Gastrocnemius medialis (tissue), 4 donors: ENCODE measurements around the gene ZC3HAV1L. TPM values are rescaled to one million over a fixed set of nuclear protein-coding genes. Genes with fewer than 3 reads are reported as not detected.

Experiments
- ATAC-seq, 2 donors: fragments of 150-250 bp; one replicate each; pipeline ENCODE4 v1.9.1; 2016
- DNase-seq, 2 donors: peaks; one replicate each; pipeline ENCODE4 v3.0.0-alpha.2; 2019
- H3K27ac ChIP-seq, 4 donors: fragments of 200-600 bp; sonication (generic); 1 replicate in 1 of 4; 2 replicates in 3 of 4; pipeline ENCODE4 v1.5.1; 2016 to 2018; ENCODE audit warnings: mild to moderate bottlenecking in 2 of 4, moderate library complexity in 1 of 4
- H3K27me3 ChIP-seq, 3 donors: fragments of 200-600 bp; sonication (generic) in 2 of 3; 1 replicate in 1 of 3; 2 replicates in 2 of 3; pipeline versions ENCODE4 v1.5.1 to v1.6.0; 2016 to 2019; ENCODE audit warnings: mild to moderate bottlenecking in 1 of 3, moderate library complexity in 1 of 3
- H3K36me3 ChIP-seq, 2 donors: fragments of 200-600 bp; sonication (generic) in 1 of 2; one replicate each; pipeline ENCODE4 v1.5.1; 2017 to 2018
- H3K4me1 ChIP-seq, 2 donors: fragments of 200-600 bp; sonication (generic) in 1 of 2; one replicate each; pipeline ENCODE4 v1.5.1; 2016 to 2017; ENCODE audit warnings: mild to moderate bottlenecking in 2 of 2
- H3K4me3 ChIP-seq, 4 donors: fragments of 200-600 bp; sonication (generic) in 3 of 4; 1 replicate in 1 of 4; 2 replicates in 3 of 4; pipeline ENCODE4 v1.5.1; 2016 to 2019; ENCODE audit warnings: mild to moderate bottlenecking in 2 of 4
- H3K9me3 ChIP-seq, 3 donors: fragments of 200-600 bp; sonication (generic) in 2 of 3; 1 replicate in 1 of 3; 2 replicates in 2 of 3; pipeline ENCODE4 v1.5.1; 2016 to 2019
- POLR2A ChIP-seq, 2 donors: fragments of 450-650 bp; IDR thresholded peaks; one replicate each; pipeline ENCODE4 v1.6.1; 2017; ENCODE audit warnings: antibody characterized with exemption in 2 of 2, mild to moderate bottlenecking in 2 of 2, moderate library complexity in 2 of 2
- in situ Hi-C, 4 donors: fragments of 200-750 bp; cut with MboI; loops; one replicate each; pipeline versions ENCODE4 v1.15.0 to v1.8.0; 2017; ENCODE audit warnings: low sequenced_read_pairs in 4 of 4
- intact Hi-C: fragments of 100-400 bp; cut with DNase I; formaldehyde crosslinking; loops from one replicate; pipeline ENCODE4 v1.15.1; 2023; ENCODE audit warnings: low total_unique reads
- total RNA-seq, 4 donors: library from RNA; depleted of rRNA; stranded (reverse); fragments of >200 nt; gene quantifications; one replicate each; pipeline versions ENCODE4 v1.1.0 to v1.2.3, GENCODE V29; 2016
- TF ChIP-seq, protein P1 (sequence below), 5 experiments: fragments of 450-650 bp in 3 of 5; fragments of 200-600 bp in 2 of 5; sonication (generic) in 2 of 5; IDR thresholded peaks in 4 of 5; conservative IDR thresholded peaks in 1 of 5; 1 replicate in 4 of 5; 2 replicates in 1 of 5; pipeline ENCODE4 v1.5.1; 2016 to 2019; ENCODE audit warnings: antibody characterized with exemption in 5 of 5, mild to moderate bottlenecking in 3 of 5, moderate library complexity in 3 of 5

The ZC3HAV1L gene, protein sequence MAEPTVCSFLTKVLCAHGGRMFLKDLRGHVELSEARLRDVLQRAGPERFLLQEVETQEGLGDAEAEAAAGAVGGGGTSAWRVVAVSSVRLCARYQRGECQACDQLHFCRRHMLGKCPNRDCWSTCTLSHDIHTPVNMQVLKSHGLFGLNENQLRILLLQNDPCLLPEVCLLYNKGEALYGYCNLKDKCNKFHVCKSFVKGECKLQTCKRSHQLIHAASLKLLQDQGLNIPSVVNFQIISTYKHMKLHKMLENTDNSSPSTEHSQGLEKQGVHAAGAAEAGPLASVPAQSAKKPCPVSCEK
- total RNA-seq = 1 to 10 TPM; 1.1 to 2.2 (median 1.5) TPM

DNA sequence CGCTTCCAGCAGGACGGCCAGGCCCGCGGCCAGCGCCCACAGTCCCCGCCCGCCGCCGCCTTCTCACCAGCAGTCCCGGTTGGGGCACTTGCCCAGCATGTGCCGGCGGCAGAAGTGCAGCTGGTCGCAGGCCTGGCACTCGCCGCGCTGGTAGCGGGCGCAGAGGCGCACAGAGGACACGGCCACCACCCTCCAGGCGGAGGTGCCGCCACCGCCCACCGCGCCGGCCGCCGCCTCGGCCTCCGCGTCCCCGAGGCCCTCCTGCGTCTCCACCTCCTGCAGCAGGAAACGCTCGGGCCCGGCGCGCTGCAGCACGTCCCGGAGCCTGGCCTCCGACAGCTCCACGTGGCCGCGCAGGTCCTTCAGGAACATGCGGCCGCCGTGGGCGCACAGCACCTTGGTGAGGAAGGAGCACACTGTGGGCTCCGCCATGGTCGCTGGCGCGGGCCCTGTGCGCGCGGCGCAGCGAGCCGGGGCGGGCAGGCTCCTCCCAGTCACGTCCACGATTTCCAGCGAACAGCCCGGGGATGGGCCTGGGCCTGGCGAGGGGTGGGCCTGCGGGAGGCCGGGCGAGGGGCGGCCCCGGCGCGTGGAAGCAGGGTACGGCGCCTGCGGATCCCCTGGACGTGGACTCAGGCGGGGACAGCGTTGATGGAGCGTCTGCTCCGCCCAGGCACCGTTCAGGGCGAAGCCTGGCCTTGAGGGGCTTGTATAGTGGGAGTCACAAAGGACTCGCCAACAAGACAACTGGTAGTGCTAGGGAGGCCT lies at the start of gene ZC3HAV1L:
ZC3HAV1L (minus strand) TSS at position 457 of the 768 bp plus-strand sequence; CDS start at position 432, 25 bp downstream.
- TF ChIP-seq, protein P1, sequence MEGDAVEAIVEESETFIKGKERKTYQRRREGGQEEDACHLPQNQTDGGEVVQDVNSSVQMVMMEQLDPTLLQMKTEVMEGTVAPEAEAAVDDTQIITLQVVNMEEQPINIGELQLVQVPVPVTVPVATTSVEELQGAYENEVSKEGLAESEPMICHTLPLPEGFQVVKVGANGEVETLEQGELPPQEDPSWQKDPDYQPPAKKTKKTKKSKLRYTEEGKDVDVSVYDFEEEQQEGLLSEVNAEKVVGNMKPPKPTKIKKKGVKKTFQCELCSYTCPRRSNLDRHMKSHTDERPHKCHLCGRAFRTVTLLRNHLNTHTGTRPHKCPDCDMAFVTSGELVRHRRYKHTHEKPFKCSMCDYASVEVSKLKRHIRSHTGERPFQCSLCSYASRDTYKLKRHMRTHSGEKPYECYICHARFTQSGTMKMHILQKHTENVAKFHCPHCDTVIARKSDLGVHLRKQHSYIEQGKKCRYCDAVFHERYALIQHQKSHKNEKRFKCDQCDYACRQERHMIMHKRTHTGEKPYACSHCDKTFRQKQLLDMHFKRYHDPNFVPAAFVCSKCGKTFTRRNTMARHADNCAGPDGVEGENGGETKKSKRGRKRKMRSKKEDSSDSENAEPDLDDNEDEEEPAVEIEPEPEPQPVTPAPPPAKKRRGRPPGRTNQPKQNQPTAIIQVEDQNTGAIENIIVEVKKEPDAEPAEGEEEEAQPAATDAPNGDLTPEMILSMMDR (IDR thresholded peaks at IDR 0.05 in 4 of 5, conservative IDR thresholded peaks at IDR 0.05 in 1 of 5) = no peak
- peak in 1 of 2 donors; percentile 8 for TF ChIP-seq POLR2A (IDR thresholded peaks at IDR 0.05)
- Histone ChIP-seq H3K9me3 (no peaks in the 10 kb centered on the region), H3K36me3 (no peaks in the 10 kb centered on the region), H3K4me3 (peak within 1 kb of the TSS; percentile 55 to 66 (median 61)), H3K27me3 (peaks cover 0 to 3% (median 3%) of the 10 kb centered on the region in 3 donors), H3K27ac (peak within 1 kb of the TSS in 3 of 4 donors; percentile 50 to 65 (median 57)), H3K4me1 (no peaks in the 10 kb centered on the region)
- intact Hi-C loops (no loop called here), in situ Hi-C loops (no loop called here)
- ATAC-seq = peak; percentile 39 to 52
- DNase-seq = no peak

DNA sequence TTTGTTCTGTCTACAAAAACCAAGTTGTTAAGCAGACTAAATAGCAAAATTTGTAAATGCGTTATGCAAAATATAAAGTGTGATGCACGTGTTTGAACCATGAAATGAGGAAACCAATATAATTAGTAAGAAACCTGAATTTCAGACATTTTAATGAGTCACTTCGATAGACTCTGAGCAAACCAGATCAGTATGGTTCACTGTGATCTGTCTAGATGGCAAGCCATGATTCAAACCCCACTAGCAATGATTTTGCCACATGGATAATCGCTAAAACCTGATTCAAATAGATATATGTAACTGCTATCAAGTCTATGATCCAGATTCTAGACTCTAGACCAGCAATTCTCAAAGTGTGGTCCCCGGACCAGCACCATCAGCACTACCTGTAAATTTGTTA lies 48.9 kb upstream of the ZC3HAV1L start:
- in situ Hi-C loops (no loop called here), intact Hi-C loops (no loop called here)
- H3K27me3 ChIP-seq = no peaks in the 10 kb centered on the region
- H3K4me1 ChIP-seq = no peaks in the 10 kb centered on the region
- no peaks in the 10 kb centered on the region for H3K9me3 ChIP-seq
- DNase-seq (no peak), ATAC-seq (no peak)
- H3K4me3 ChIP-seq = no peak overlapping the region
- no peak for TF ChIP-seq POLR2A (IDR thresholded peaks at IDR 0.05)
- TF ChIP-seq, protein P1 (IDR thresholded peaks at IDR 0.05 in 4 of 5, conservative IDR thresholded peaks at IDR 0.05 in 1 of 5) = no peak
- peaks cover 0 to 31% of the 10 kb centered on the region in 2 donors for H3K36me3 ChIP-seq
- H3K27ac ChIP-seq = no peak overlapping the region

DNA sequence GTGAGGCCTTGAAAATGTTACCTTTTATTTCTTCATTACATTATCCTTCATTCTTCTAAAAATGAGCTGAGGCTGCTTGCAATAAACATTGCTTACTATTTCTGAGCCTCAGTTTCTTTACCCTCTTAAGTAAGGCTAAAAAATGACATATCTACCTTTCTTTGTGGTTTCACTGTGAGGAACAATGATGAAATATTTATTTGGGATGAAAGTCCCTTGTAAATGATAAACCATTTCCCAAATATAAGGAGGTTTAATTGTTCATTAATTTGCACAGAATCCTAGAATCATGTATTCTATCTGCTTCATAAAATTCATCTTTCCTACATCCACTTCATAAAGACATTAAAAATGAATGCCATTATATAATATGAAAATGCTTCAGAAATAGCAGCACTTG lies 45.7 kb upstream of the ZC3HAV1L start:
- no peaks in the 10 kb centered on the region for H3K9me3 ChIP-seq
- in situ Hi-C loops (no loop called here), intact Hi-C loops (no loop called here)
- H3K27me3 ChIP-seq = no peaks in the 10 kb centered on the region
- peak overlapping the region in 2 of 4 donors; percentile 2 to 17 for H3K27ac ChIP-seq
- DNase-seq (no peak), ATAC-seq (no peak)
- TF ChIP-seq, protein P1 (IDR thresholded peaks at IDR 0.05 in 4 of 5, conservative IDR thresholded peaks at IDR 0.05 in 1 of 5) = no peak
- TF ChIP-seq POLR2A (IDR thresholded peaks at IDR 0.05) = no peak
- H3K4me3 ChIP-seq = no peak overlapping the region
- no peaks in the 10 kb centered on the region for H3K4me1 ChIP-seq
- peaks cover 0 to 30% of the 10 kb centered on the region in 2 donors for H3K36me3 ChIP-seq

DNA sequence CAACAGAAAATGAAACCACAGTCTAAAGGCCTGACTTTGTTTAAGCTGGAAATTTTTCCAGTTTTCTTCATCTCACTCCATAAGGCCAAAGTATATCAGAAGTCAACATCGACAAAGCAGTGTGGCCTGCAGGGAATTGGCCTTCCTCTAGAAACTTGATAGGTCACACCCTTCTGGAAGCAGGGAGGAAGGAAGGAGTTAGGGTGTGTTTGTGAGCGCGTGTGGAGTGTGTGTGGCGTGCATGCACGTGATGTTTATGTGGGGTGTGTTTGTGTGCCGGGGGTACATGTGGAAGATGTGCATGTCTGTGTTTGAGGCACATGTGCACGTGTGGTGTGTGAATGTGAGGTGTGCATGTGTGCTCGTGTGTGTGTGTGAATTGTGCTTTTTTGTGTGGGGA lies 45.1 kb upstream of the ZC3HAV1L start:
- intact Hi-C loops = no loop called here
- in situ Hi-C loops = no loop called here
- Histone ChIP-seq H3K36me3 (peaks cover 0 to 32% of the 10 kb centered on the region in 2 donors), H3K4me3 (no peak overlapping the region), H3K27ac (peak overlapping the region; percentile 17 to 45 (median 40)), H3K4me1 (no peaks in the 10 kb centered on the region), H3K9me3 (no peaks in the 10 kb centered on the region), H3K27me3 (no peaks in the 10 kb centered on the region)
- ATAC-seq (peak in 1 of 2 donors; percentile 54), DNase-seq (no peak)
- TF ChIP-seq, protein P1 (IDR thresholded peaks at IDR 0.05 in 4 of 5, conservative IDR thresholded peaks at IDR 0.05 in 1 of 5) = no peak
- no peak for TF ChIP-seq POLR2A (IDR thresholded peaks at IDR 0.05)
